Activated CD8-positive, alpha-beta T cell treated with anti-CD3 and anti-CD28 coated beads, Interleukin-2, amount 10 ng/mL, durations not matched to agents 7 days and 5 days (primary cell): ENCODE results near the gene SPEN. TPM values are rescaled to one million over a fixed set of nuclear protein-coding genes. Genes with fewer than 3 reads are reported as not detected.
"Not testable (repeated sequence)": the region's sequence is repeated elsewhere in the genome, so short reads cannot be mapped to it uniquely, and the experiment has no call there.

Source experiments
- ATAC-seq: fragments of 150-1000 bp; cut with Tn5 transposase; one replicate; pipeline ENCODE4 v1.10.0; 2021; ENCODE audit warnings: moderate library complexity
- CTCF ChIA-PET: fragments of 350-600 bp; sonication (Branson Sonifier 250); formaldehyde crosslinking; loops from one replicate; lab custom pipeline; 2021; ENCODE audit warnings: antibody characterized with exemption; lab: Charles Lee
- POLR2A ChIA-PET: fragments of 350-600 bp; sonication (Branson Sonifier 250); formaldehyde crosslinking; loops from one replicate; lab custom pipeline; 2021; ENCODE audit warnings: antibody characterized with exemption; lab: Charles Lee
- DNase-seq: peaks from one replicate; pipeline ENCODE4 v3.0.0-alpha.2; 2020
- H3K27ac Mint-ChIP-seq: one replicate; pipeline ENCODE4 v1.8.0; 2021; ENCODE audit warnings: mild to moderate bottlenecking, mixed read lengths
- H3K27me3 Mint-ChIP-seq: one replicate; pipeline ENCODE4 v1.8.0; 2021; ENCODE audit warnings: low read depth, mixed read lengths
- H3K36me3 Mint-ChIP-seq: one replicate; pipeline ENCODE4 v1.8.0; 2021; ENCODE audit warnings: low read depth, mixed read lengths
- H3K4me1 Mint-ChIP-seq: one replicate; pipeline ENCODE4 v1.8.0; 2021; ENCODE audit warnings: low read depth, mixed read lengths
- H3K4me3 Mint-ChIP-seq: one replicate; pipeline ENCODE4 v1.8.0; 2021; ENCODE audit warnings: mild to moderate bottlenecking, mixed read lengths
- H3K9me3 Mint-ChIP-seq: one replicate; pipeline ENCODE4 v1.8.0; 2022; ENCODE audit warnings: mixed read lengths; ENCODE audit not compliant: insufficient read depth
- total RNA-seq, 2 experiments: library from RNA; stranded (reverse); gene quantifications; one replicate each; pipeline ENCODE4 v1.2.3, GENCODE V29; 2021

Gene SPEN
- total RNA-seq, 2 experiments from 2014 or later: 65.0 to 66.3 TPM

GRCh38 chr1:15835205-15835740 lies 12.2 kb upstream of the SPEN start:
- Mint-ChIP-seq H3K4me3 (peak overlapping the region; percentile 87), H3K36me3 (peaks cover 10% of the 10 kb centered on the region), H3K27me3 (no peaks in the 10 kb centered on the region), H3K4me1 (peaks cover 38% of the 10 kb centered on the region), H3K27ac (peak overlapping the region; percentile 98), H3K9me3 (no peaks in the 10 kb centered on the region)
- DNase-seq: peak; percentile 56
- POLR2A ChIA-PET: interaction anchor here (0.7 to 4.3 kb wide), 7 partner anchors 12 to 141 kb away, joined by 3 to 98 read pairs (median 3); partner anchors contain the start of gene SPEN
- ATAC-seq: peak; percentile 22
- CTCF ChIA-PET: interaction anchor here (1.2 kb wide), 1 partner anchor 14 kb away, joined by 3 read pairs; no protein-coding TSS in a partner anchor

- Mint-ChIP-seq H3K36me3 (peaks cover 10% of the 10 kb centered on the region), H3K27me3 (no peaks in the 10 kb centered on the region), H3K4me1 (peaks cover 33% of the 10 kb centered on the region), H3K27ac (peak overlapping the region; percentile 98), H3K9me3 (no peaks in the 10 kb centered on the region), H3K4me3 (peak overlapping the region; percentile 87)
- ATAC-seq (peak; percentile 61), DNase-seq (peak; percentile 99)
- ChIA-PET CTCF (interaction anchor here (1.2 kb wide), 1 partner anchor 13 kb away, joined by 3 read pairs; no protein-coding TSS in a partner anchor), POLR2A (interaction anchor here (0.7 to 4.3 kb wide), 4 partner anchors 12 to 140 kb away, joined by 3 to 71 read pairs (median 3); partner anchors contain the start of gene SPEN)
Measured at GRCh38 chr1:15835741-15836510, 11.6 kb upstream of the SPEN start.

DNA sequence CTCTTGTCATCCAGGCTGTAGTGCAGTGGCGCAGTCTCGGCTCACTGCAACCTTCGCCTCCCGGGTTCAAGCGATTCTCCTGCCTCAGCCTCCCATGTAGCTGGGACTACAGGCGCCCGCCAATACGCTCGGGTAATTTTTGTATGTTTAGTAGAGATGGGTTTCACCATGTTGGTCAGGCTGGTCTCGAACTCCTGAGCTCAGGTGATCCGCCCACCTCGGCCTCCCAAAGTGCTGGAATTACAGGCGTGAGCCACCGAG lies 11.1 kb upstream of the SPEN start:
- POLR2A ChIA-PET: interaction anchor here (1.0 to 4.3 kb wide), 4 partner anchors 12 to 140 kb away, joined by 3 to 71 read pairs (median 4); partner anchors contain the start of gene SPEN
- H3K36me3 Mint-ChIP-seq, DNase-seq, H3K9me3 Mint-ChIP-seq, H3K27me3 Mint-ChIP-seq, ATAC-seq: not testable (repeated sequence)
- H3K27ac Mint-ChIP-seq: peak overlapping the region; percentile 98
- H3K4me3 Mint-ChIP-seq: peak overlapping the region; percentile 87
- peaks cover 32% of the 10 kb centered on the region for H3K4me1 Mint-ChIP-seq
- CTCF ChIA-PET: interaction anchor here (0.9 to 2.7 kb wide), 3 partner anchors 11 to 21 kb away, joined by 3 to 11 read pairs (median 3); partner anchors contain the start of gene SPEN

DNA sequence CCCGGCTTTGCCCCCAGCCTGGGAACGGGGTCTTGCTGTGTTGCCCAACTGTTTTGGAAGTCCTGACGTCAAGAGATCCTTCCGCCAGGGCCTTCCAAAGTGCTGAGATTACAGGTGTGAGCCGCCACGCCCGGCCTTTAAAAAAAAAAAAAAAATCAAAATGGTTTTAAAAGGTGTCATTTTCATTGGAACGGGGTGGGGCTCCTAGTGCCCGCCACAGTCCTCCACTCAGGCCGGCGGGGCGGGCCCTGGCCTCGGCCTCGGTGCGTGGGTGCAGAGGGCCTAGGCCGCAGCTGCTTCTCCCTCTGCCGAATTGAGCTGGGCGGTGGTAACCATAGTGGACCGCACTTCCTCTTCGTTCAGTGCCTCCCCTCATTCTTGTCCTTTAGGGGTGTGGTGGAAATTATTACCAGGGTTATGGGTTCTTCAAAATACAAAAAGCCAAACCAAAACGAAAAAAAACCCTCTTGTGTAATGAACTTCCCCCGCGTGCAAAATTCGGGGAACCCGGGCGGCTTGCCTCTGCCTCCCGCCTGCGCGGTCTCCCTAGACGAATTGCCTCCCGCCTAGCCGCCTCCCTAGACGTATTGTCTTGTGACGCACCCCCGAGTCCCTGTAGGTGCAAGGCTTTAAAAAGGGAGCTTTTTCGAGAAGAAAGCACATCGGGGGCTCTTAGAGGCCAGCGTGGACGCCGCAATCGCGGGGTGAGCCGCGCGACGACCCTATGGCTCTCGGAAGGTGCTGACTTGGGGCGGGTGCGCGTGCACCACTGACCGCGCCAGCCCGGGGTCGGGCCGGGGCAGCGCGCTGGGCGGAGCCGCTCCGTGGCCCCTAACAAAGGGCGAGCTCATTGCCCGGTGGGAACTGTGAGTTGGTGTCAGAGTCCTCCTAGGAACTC lies 10.5 kb upstream of the SPEN start:
- DNase-seq: peak; percentile 68
- no peak for ATAC-seq
- H3K4me3 Mint-ChIP-seq: peak overlapping the region; percentile 87
- H3K4me1 Mint-ChIP-seq: peaks cover 27% of the 10 kb centered on the region
- H3K27me3 Mint-ChIP-seq: no peaks in the 10 kb centered on the region
- H3K9me3 Mint-ChIP-seq: no peaks in the 10 kb centered on the region
- ChIA-PET CTCF (interaction anchor here (0.9 to 2.7 kb wide), 3 partner anchors 10 to 21 kb away, joined by 3 to 11 read pairs (median 3); partner anchors contain the start of gene SPEN), POLR2A (interaction anchor here (1.0 to 4.3 kb wide), 3 partner anchors 11 to 132 kb away, joined by 3 to 71 read pairs (median 4); partner anchors contain the start of gene SPEN)
- peaks cover 5% of the 10 kb centered on the region for H3K36me3 Mint-ChIP-seq
- peak overlapping the region; percentile 98 for H3K27ac Mint-ChIP-seq

DNA sequence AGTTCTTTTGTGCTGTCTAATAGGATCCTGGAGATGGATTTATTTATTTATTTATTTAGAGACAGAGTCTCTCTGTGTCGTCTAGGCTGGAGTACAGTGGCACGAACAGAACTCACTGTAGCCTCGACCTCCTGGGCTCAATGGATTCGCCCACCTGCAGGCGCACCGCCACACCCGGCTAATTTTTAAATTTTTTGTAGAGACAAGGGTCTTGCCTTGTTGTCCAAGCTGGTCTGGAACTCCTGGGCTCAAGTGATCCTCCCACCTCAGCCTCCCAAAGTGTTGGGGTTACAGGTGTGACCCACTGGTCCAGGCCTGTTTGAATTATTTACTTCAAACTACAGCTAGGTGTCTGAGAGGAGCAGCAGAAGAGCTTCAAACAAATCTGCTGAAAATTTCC lies 9.6 kb upstream of the SPEN start:
- no peak for DNase-seq
- Mint-ChIP-seq H3K27ac (no peak overlapping the region), H3K27me3 (no peaks in the 10 kb centered on the region), H3K36me3 (peaks cover 5% of the 10 kb centered on the region), H3K4me1 (peaks cover 24% of the 10 kb centered on the region), H3K4me3 (no peak overlapping the region), H3K9me3 (no peaks in the 10 kb centered on the region)
- ATAC-seq: no peak
- ChIA-PET CTCF (interaction anchor here (1.4 to 2.7 kb wide), 3 partner anchors 9 to 22 kb away, joined by 3 to 11 read pairs (median 7); partner anchors contain the start of gene SPEN), POLR2A (interaction anchor here (4.3 kb wide), 1 partner anchor 10 kb away, joined by 71 read pairs; the partner anchor contains the start of gene SPEN)

GRCh38 chr1:15838721-15839120 lies 8.8 kb upstream of the SPEN start:
- Mint-ChIP-seq H3K4me3 (no peak overlapping the region), H3K27ac (no peak overlapping the region), H3K9me3 (no peaks in the 10 kb centered on the region), H3K27me3 (no peaks in the 10 kb centered on the region), H3K36me3 (peaks cover 3% of the 10 kb centered on the region), H3K4me1 (peaks cover 18% of the 10 kb centered on the region)
- ATAC-seq: no peak
- CTCF ChIA-PET: interaction anchor here (1.4 to 2.7 kb wide), 3 partner anchors 9 to 23 kb away, joined by 3 to 11 read pairs (median 7); partner anchors contain the start of gene SPEN
- no peak for DNase-seq
- POLR2A ChIA-PET: interaction anchor here (4.3 kb wide), 1 partner anchor 9 kb away, joined by 71 read pairs; the partner anchor contains the start of gene SPEN

GRCh38 chr1:15843826-15844572 lies 3.5 kb upstream of the SPEN start:
- Mint-ChIP-seq H3K4me1 (peaks cover 24% of the 10 kb centered on the region), H3K4me3 (no peak overlapping the region), H3K36me3 (peaks cover 2% of the 10 kb centered on the region), H3K27ac (no peak overlapping the region), H3K9me3 (no peaks in the 10 kb centered on the region), H3K27me3 (no peaks in the 10 kb centered on the region)
- ATAC-seq: no peak
- POLR2A ChIA-PET: interaction anchor here (0.9 to 3.3 kb wide), 3 partner anchors 10 to 21 kb away, joined by 3 to 22 read pairs (median 4); no protein-coding TSS in a partner anchor
- no peak for DNase-seq
- CTCF ChIA-PET: interaction anchor here (1.5 kb wide), 1 partner anchor 28 kb away, joined by 4 read pairs; no protein-coding TSS in a partner anchor

- peak; percentile 18 for DNase-seq
- H3K27ac Mint-ChIP-seq: peak overlapping the region; percentile 97
- CTCF ChIA-PET: interaction anchor here (1.8 kb wide), 1 partner anchor 12 kb away, joined by 5 read pairs; no protein-coding TSS in a partner anchor
Measured at GRCh38 chr1:15846056-15846455, 1.5 kb upstream of the SPEN start.

DNA sequence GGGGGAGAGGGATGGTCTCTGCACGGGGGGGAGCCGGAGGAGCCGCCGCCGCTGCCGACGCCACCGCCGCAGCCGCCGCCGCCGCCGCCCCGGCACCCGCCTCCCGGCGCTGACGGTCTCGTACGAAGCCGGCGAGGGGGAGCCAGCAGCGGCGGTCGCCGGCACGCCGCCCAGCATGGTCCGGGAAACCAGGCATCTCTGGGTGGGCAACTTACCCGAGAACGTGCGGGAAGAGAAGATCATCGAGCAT lies 311 bp downstream of the SPEN start:
- ChIA-PET CTCF (interaction anchor here (0.8 to 2.0 kb wide), 8 partner anchors 9 to 369 kb away, joined by 3 to 13 read pairs (median 4); partner anchors contain the start of gene ZBTB17), POLR2A (interaction anchor here (0.8 to 4.8 kb wide), 12 partner anchors 11 to 244 kb away, joined by 3 to 98 read pairs (median 4); no protein-coding TSS in a partner anchor)
- H3K36me3 Mint-ChIP-seq: peaks cover 14% of the 10 kb centered on the region
- peak overlapping the region; percentile 97 for H3K27ac Mint-ChIP-seq
- DNase-seq: no peak
- H3K4me1 Mint-ChIP-seq: peaks cover 52% of the 10 kb centered on the region
- ATAC-seq: no peak
- no peaks in the 10 kb centered on the region for H3K27me3 Mint-ChIP-seq
- peak overlapping the region; percentile 95 for H3K4me3 Mint-ChIP-seq
- no peaks in the 10 kb centered on the region for H3K9me3 Mint-ChIP-seq

More at GRCh38 chr1:15846056-15846455, 1.5 kb upstream of the SPEN start:
- not testable (repeated sequence) for H3K27me3 Mint-ChIP-seq, H3K9me3 Mint-ChIP-seq, ATAC-seq
- Mint-ChIP-seq H3K4me1 (peaks cover 36% of the 10 kb centered on the region), H3K4me3 (peak overlapping the region; percentile 95), H3K36me3 (peaks cover 14% of the 10 kb centered on the region)
- POLR2A ChIA-PET: interaction anchor here (0.7 to 4.8 kb wide), 2 partner anchors 9 to 12 kb away, joined by 4 to 71 read pairs; no protein-coding TSS in a partner anchor
